GM19023 (cell line): Measurements from ENCODE around the gene TMC4.
"Not testable (repeated sequence)": the region's sequence is repeated elsewhere in the genome, so short reads cannot be mapped to it uniquely, and the experiment has no call there.

ENCODE experiments used
- ATAC-seq: cut with Tn5 transposase; IDR thresholded peaks from one replicate; pipeline ENCODE4 v1.9.1; 2021; ENCODE audit warnings: mild to moderate bottlenecking, moderate library complexity; ENCODE audit not compliant: unreplicated experiment

Gene TMC4

GRCh38 chr19:54172471-54173358, at the start of gene TMC4:
Gene TMC4 (minus strand): TSS chr19:54173160. CDS start chr19:54173117, 43 bp downstream.
- ATAC-seq = no peak

- not testable (repeated sequence) for ATAC-seq
These were observed 49.0 kb upstream of the TMC4 start for GRCh38 chr19:54221947-54222346.

GRCh38 chr19:54219702-54220101, 46.7 kb upstream of the TMC4 start:
- ATAC-seq = not testable (repeated sequence)

GRCh38 chr19:54218960-54219661, 46.2 kb upstream of the TMC4 start:
- ATAC-seq = no peak

GRCh38 chr19:54218259-54218658, 45.3 kb upstream of the TMC4 start:
- ATAC-seq = no peak

- ATAC-seq = not testable (repeated sequence)
These were observed 44.7 kb upstream of the TMC4 start for GRCh38 chr19:54217517-54218247.

GRCh38 chr19:54216869-54217268, 43.9 kb upstream of the TMC4 start:
- ATAC-seq = no peak

GRCh38 chr19:54214734-54215133, 41.8 kb upstream of the TMC4 start:
- not testable (repeated sequence) for ATAC-seq

GRCh38 chr19:54214217-54214616, 41.3 kb upstream of the TMC4 start:
- ATAC-seq = not testable (repeated sequence)

- ATAC-seq = no peak
These were observed 38.3 kb upstream of the TMC4 start for GRCh38 chr19:54211235-54211634.

- ATAC-seq = no peak
These were observed 37.0 kb upstream of the TMC4 start for GRCh38 chr19:54209811-54210494.

- ATAC-seq = no peak
These were observed 36.3 kb upstream of the TMC4 start for GRCh38 chr19:54209058-54209810.

- no peak for ATAC-seq
These were observed 35.8 kb upstream of the TMC4 start for GRCh38 chr19:54208784-54209057.

GRCh38 chr19:54207983-54208783, 35.2 kb upstream of the TMC4 start:
- ATAC-seq = no peak

- no peak for ATAC-seq
These were observed 34.7 kb upstream of the TMC4 start for GRCh38 chr19:54207676-54207982.

GRCh38 chr19:54207193-54207592, 34.2 kb upstream of the TMC4 start:
- ATAC-seq = not testable (repeated sequence)

- ATAC-seq = no peak
These were observed 33.8 kb upstream of the TMC4 start for GRCh38 chr19:54206831-54207177.

GRCh38 chr19:54206030-54206830, 33.3 kb upstream of the TMC4 start:
- no peak for ATAC-seq
